HepG2 (cell line): ENCODE results near the gene PIP5K1C. TPM values are rescaled to one million over a fixed set of nuclear protein-coding genes. Genes with fewer than 3 reads are reported as not detected.

Source experiments
- AGO2 ChIP-seq: fragments of 200-400 bp; formaldehyde crosslinking; optimal IDR thresholded peaks from 2 replicates; pipeline ENCODE3; 2017; ENCODE audit warnings: mild to moderate bottlenecking, low read depth, low read length, moderate library complexity
- ARHGAP35 ChIP-seq: sonication (generic); formaldehyde crosslinking; IDR thresholded peaks from 2 replicates; pipeline ENCODE4 v1.9.0; 2022; ENCODE audit warnings: mild to moderate bottlenecking, inconsistent platforms, moderate library complexity, missing genetic modification reagents, borderline replicate concordance
- CBX1 ChIP-seq: IDR thresholded peaks from one replicate; pipeline ENCODE4 v1.6.1; 2016; ENCODE audit warnings: antibody characterized with exemption, low read depth
- E2F1 ChIP-seq: sonication (generic); formaldehyde crosslinking; IDR thresholded peaks from 2 replicates; pipeline ENCODE4 v1.5.0; 2020; ENCODE audit warnings: missing genetic modification reagents
- HNF4G ChIP-seq, 2 experiments: sonication (generic) in 1 of 2; formaldehyde crosslinking in 1 of 2; IDR thresholded peaks; 2 replicates each; pipeline versions ENCODE4 v1.4.0 to v1.6.1; 2011 to 2020; ENCODE audit warnings: borderline replicate concordance in 2 of 2, low read depth in 2 of 2, mild to moderate bottlenecking in 2 of 2, low read length in 1 of 2, missing genetic modification reagents in 1 of 2, moderate library complexity in 1 of 2
- HNRNPH1 ChIP-seq: fragments of 200-400 bp; formaldehyde crosslinking; optimal IDR thresholded peaks from 2 replicates; pipeline ENCODE3; 2017; ENCODE audit warnings: mild to moderate bottlenecking, low read depth, low read length
- KDM3A ChIP-seq: IDR thresholded peaks from 2 replicates; pipeline ENCODE4 v1.6.1; 2018; ENCODE audit warnings: low read depth, missing compliant biosample characterization
- MNT ChIP-seq: fragments of 450-650 bp; IDR thresholded peaks from 2 replicates; pipeline ENCODE4 v1.6.1; 2016
- MXI1 ChIP-seq: IDR thresholded peaks from 3 replicates; pipeline ENCODE4 v1.6.1; 2012; ENCODE audit warnings: low read depth, low read length, inconsistent platforms, borderline replicate concordance
- NR2F2 ChIP-seq: IDR thresholded peaks from 2 replicates; pipeline ENCODE4 v1.6.1; 2012; ENCODE audit warnings: low read depth, inconsistent platforms, borderline replicate concordance
- PHF5A ChIP-seq: IDR thresholded peaks from one replicate; pipeline ENCODE4 v1.6.1; 2018; ENCODE audit warnings: low read depth, missing genetic modification reagents; ENCODE audit not compliant: unreplicated experiment
- RBM22 ChIP-seq: fragments of 200-400 bp; formaldehyde crosslinking; optimal IDR thresholded peaks from 2 replicates; pipeline ENCODE3; 2017; ENCODE audit warnings: mild to moderate bottlenecking, low read length, moderate library complexity
- RXRB ChIP-seq: IDR thresholded peaks from 2 replicates; pipeline ENCODE4 v1.6.1; 2016; ENCODE audit warnings: borderline replicate concordance, missing genetic modification reagents, missing compliant biosample characterization
- SPEN ChIP-seq: sonication (generic); formaldehyde crosslinking; IDR thresholded peaks from 2 replicates; pipeline ENCODE4 v1.5.1; 2020; ENCODE audit warnings: low read depth, mild to moderate bottlenecking, missing genetic modification reagents
- TRAFD1 ChIP-seq: sonication (generic); formaldehyde crosslinking; IDR thresholded peaks from 2 replicates; pipeline ENCODE4 v1.5.1; 2020; ENCODE audit warnings: missing genetic modification reagents, mild to moderate bottlenecking, borderline replicate concordance
- U2AF1 ChIP-seq: fragments of 200-400 bp; formaldehyde crosslinking; optimal IDR thresholded peaks from 2 replicates; pipeline ENCODE3; 2017; ENCODE audit warnings: mild to moderate bottlenecking, low read depth, low read length
- ZBTB33 ChIP-seq: sonication (generic); formaldehyde crosslinking; IDR thresholded peaks from 2 replicates; pipeline ENCODE4 v1.4.0; 2020; ENCODE audit warnings: missing genetic modification reagents
- ZNF3 ChIP-seq: IDR thresholded peaks from 2 replicates; pipeline ENCODE4 v1.7.0; 2017; ENCODE audit warnings: inconsistent platforms
- ZNF570 ChIP-seq: sonication (generic); formaldehyde crosslinking; IDR thresholded peaks from 2 replicates; pipeline ENCODE4 v1.4.0; 2020; ENCODE audit warnings: mild to moderate bottlenecking, missing genetic modification reagents, borderline replicate concordance
- ZNF878 ChIP-seq: sonication (generic); formaldehyde crosslinking; IDR thresholded peaks from 2 replicates; pipeline ENCODE4 v1.8.1; 2023; ENCODE audit warnings: mild to moderate bottlenecking, missing genetic modification reagents, moderate library complexity
- ZSCAN22 ChIP-seq: sonication (generic); formaldehyde crosslinking; IDR thresholded peaks from 2 replicates; pipeline ENCODE4 v1.4.0; 2020; ENCODE audit warnings: mild to moderate bottlenecking, missing genetic modification reagents
- ZSCAN29 ChIP-seq: sonication (generic); formaldehyde crosslinking; conservative IDR thresholded peaks from 2 replicates; pipeline ENCODE4 v1.4.0; 2020; ENCODE audit warnings: mild to moderate bottlenecking, missing genetic modification reagents
- polyA plus RNA-seq, 8 experiments: library from polyadenylated mRNA; depleted of rRNA in 3 of 8; stranded (reverse) in 7 of 8; unstranded in 1 of 8; fragments of >200 nt; fragmentation: Illumina TruSeq in 4 of 8; extraction: Trizol in 4 of 8; gene quantifications; 2 replicates each; pipeline versions ENCODE4 v1.2.1 to v1.2.3, GENCODE V29; 2011 to 2016; ENCODE audit warnings: low read depth in 4 of 8, missing spikeins in 1 of 8, mixed read lengths in 1 of 8; ENCODE audit not compliant: insufficient read depth in 1 of 8
- total RNA-seq, 5 experiments: library from RNA; depleted of rRNA; stranded (reverse); fragments of >200 nt; fragmentation: Illumina TruSeq; extraction: Trizol; gene quantifications; 2 replicates each; pipeline ENCODE4 v1.2.3, GENCODE V29; 2016; ENCODE audit warnings: low read depth in 1 of 5

The PIP5K1C gene
- total and polyA plus RNA-seq, 2 of the 13 experiments (the other 11 are each of a cell fraction or from before 2014, with no cell fraction given), result 3.6 to 4.3 TPM

GRCh38 chr19:3721131-3721886 is 21.0 kb upstream of the PIP5K1C start (continued):
- TF ChIP-seq TRAFD1 (CRISPR knock-in tag), result no peak
- TF ChIP-seq ARHGAP35 (CRISPR knock-in tag), result no peak
- TF ChIP-seq ZNF878 (CRISPR knock-in tag), result no peak
- 0 out of 2 replicates have a peak, but pooled peaks have one; percentile 72 for TF ChIP-seq KDM3A (CRISPR knock-in tag)
- peak; percentile 61 for TF ChIP-seq PHF5A (CRISPR knock-in tag)
- TF ChIP-seq E2F1 (CRISPR knock-in tag), result no peak
- TF ChIP-seq ZBTB33 (CRISPR knock-in tag), result peak; percentile 58
- TF ChIP-seq SPEN, result 0 out of 2 replicates have a peak, but pooled peaks have one; percentile 47
- TF ChIP-seq ZSCAN29 (CRISPR knock-in tag), result no peak
- TF ChIP-seq AGO2, result peak; percentile 30
- TF ChIP-seq NR2F2, result 0 out of 2 replicates have a peak, but pooled peaks have one; percentile 23
- TF ChIP-seq U2AF1, result peak; percentile 75
- TF ChIP-seq MXI1, result peak; percentile 35; the same call in 1 of the 3 replicates
- TF ChIP-seq ZSCAN22 (CRISPR knock-in tag), result no peak
- no peak for TF ChIP-seq ZNF570
- TF ChIP-seq HNRNPH1, result no peak
- 0 out of 2 replicates have a peak, but pooled peaks have one; percentile 8 for TF ChIP-seq RXRB (CRISPR knock-in tag)
- TF ChIP-seq MNT, result no peak
- 0 out of 2 replicates have a peak, but pooled peaks have one; percentile 43 for TF ChIP-seq ZNF3 (CRISPR knock-in tag)
- peak; percentile 76 for TF ChIP-seq CBX1
- TF ChIP-seq HNF4G (IDR thresholded peaks at IDR 0.05; ENCODE audit: borderline replicate concordance, low read depth, low read length), result peak; percentile 69
- no peak for TF ChIP-seq HNF4G (CRISPR knock-in tag; IDR thresholded peaks at IDR 0.05; ENCODE audit: borderline replicate concordance, low read depth)
- TF ChIP-seq RBM22, result peak; percentile 77
